ENCODE measurements around the gene INHA. TPM values are rescaled to one million over a fixed set of nuclear protein-coding genes. Genes with fewer than 3 reads are reported as not detected.

The INHA gene
- total RNA-seq, 1 donor from 2014 or later: not detected

- Mint-ChIP-seq H3K27me3 (ENCODE audit: unreplicated experiment) (peaks cover 2% of the 10 kb centered on the region), H3K9me3 (ENCODE audit: unreplicated experiment) (peaks cover 6% of the 10 kb centered on the region), H3K4me1 (ENCODE audit: low read depth, unreplicated experiment) (peaks cover 14% of the 10 kb centered on the region), H3K27ac (ENCODE audit: unreplicated experiment) (no peak overlapping the region), H3K4me3 (ENCODE audit: unreplicated experiment) (no peak overlapping the region), H3K36me3 (ENCODE audit: unreplicated experiment) (no peaks in the 10 kb centered on the region)
- TF ChIP-seq, protein P1, sequence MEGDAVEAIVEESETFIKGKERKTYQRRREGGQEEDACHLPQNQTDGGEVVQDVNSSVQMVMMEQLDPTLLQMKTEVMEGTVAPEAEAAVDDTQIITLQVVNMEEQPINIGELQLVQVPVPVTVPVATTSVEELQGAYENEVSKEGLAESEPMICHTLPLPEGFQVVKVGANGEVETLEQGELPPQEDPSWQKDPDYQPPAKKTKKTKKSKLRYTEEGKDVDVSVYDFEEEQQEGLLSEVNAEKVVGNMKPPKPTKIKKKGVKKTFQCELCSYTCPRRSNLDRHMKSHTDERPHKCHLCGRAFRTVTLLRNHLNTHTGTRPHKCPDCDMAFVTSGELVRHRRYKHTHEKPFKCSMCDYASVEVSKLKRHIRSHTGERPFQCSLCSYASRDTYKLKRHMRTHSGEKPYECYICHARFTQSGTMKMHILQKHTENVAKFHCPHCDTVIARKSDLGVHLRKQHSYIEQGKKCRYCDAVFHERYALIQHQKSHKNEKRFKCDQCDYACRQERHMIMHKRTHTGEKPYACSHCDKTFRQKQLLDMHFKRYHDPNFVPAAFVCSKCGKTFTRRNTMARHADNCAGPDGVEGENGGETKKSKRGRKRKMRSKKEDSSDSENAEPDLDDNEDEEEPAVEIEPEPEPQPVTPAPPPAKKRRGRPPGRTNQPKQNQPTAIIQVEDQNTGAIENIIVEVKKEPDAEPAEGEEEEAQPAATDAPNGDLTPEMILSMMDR (IDR thresholded peaks at IDR 0.05; ENCODE audit: partially characterized antibody, unreplicated experiment): no peak
- DNase-seq: no peak
These were observed 39.9 kb downstream of the INHA start for GRCh38 chr2:219611866-219612576.

GRCh38 chr2:219612577-219613286 is 40.6 kb downstream of the INHA start:
- H3K27me3 Mint-ChIP-seq (ENCODE audit: unreplicated experiment): peaks cover 2% of the 10 kb centered on the region
- no peaks in the 10 kb centered on the region for H3K36me3 Mint-ChIP-seq (ENCODE audit: unreplicated experiment)
- TF ChIP-seq, protein P1 (IDR thresholded peaks at IDR 0.05; ENCODE audit: partially characterized antibody, unreplicated experiment): no peak
- no peak for DNase-seq
- peaks cover 6% of the 10 kb centered on the region for H3K9me3 Mint-ChIP-seq (ENCODE audit: unreplicated experiment)
- no peak overlapping the region for H3K27ac Mint-ChIP-seq (ENCODE audit: unreplicated experiment)
- peaks cover 14% of the 10 kb centered on the region for H3K4me1 Mint-ChIP-seq (ENCODE audit: low read depth, unreplicated experiment)
- H3K4me3 Mint-ChIP-seq (ENCODE audit: unreplicated experiment): no peak overlapping the region

GRCh38 chr2:219613461-219614070 is 41.5 kb downstream of the INHA start:
- Mint-ChIP-seq H3K27me3 (ENCODE audit: unreplicated experiment) (peaks cover 2% of the 10 kb centered on the region), H3K36me3 (ENCODE audit: unreplicated experiment) (no peaks in the 10 kb centered on the region), H3K9me3 (ENCODE audit: unreplicated experiment) (peaks cover 6% of the 10 kb centered on the region), H3K27ac (ENCODE audit: unreplicated experiment) (no peak overlapping the region), H3K4me3 (ENCODE audit: unreplicated experiment) (no peak overlapping the region), H3K4me1 (ENCODE audit: low read depth, unreplicated experiment) (peaks cover 14% of the 10 kb centered on the region)
- TF ChIP-seq, protein P1 (IDR thresholded peaks at IDR 0.05; ENCODE audit: partially characterized antibody, unreplicated experiment): no peak
- no peak for DNase-seq

DNA sequence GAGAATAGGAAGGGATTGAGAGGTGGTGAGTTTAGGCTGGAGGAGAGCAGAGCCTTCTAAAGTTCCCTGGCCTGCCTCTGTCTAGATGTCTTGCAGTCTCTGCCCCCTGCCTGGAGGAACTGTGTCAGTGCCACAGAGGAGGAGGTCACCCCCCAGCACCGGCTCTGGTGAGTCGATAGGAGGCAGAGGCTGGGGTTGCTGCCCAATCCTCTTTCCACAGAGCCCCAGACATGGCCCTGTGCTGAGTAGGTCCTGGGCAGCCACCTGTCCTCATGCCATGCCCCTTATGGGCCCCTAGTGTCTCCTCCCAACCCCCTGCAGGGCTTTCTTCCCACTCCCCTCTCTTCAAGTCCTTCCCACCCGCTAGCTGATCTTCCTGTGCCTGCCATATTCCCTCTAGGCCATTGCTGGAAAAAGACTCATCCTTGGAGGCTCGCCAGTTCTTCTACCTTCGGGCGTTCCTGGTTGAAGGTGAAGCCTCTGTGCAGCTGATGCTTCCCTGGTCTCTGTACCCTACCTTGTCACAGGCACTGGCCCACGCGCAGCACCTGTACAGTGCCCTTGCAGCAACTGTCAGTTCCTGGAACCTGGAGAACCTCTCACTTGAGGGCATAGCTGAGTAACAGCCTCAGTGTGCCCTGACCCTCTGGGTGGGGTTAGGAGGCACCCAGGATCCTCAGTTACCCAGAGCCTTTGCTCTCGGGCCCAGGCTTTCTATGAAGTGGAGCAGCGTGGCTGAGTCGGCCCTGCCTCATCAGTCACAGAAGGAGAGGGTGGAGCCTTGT is 42.2 kb downstream of the INHA start:
- no peak for DNase-seq
- Mint-ChIP-seq H3K27me3 (ENCODE audit: unreplicated experiment) (no peaks in the 10 kb centered on the region), H3K27ac (ENCODE audit: unreplicated experiment) (no peak overlapping the region), H3K4me3 (ENCODE audit: unreplicated experiment) (no peak overlapping the region), H3K36me3 (ENCODE audit: unreplicated experiment) (no peaks in the 10 kb centered on the region), H3K9me3 (ENCODE audit: unreplicated experiment) (peaks cover 6% of the 10 kb centered on the region), H3K4me1 (ENCODE audit: low read depth, unreplicated experiment) (peaks cover 16% of the 10 kb centered on the region)
- TF ChIP-seq, protein P1 (IDR thresholded peaks at IDR 0.05; ENCODE audit: partially characterized antibody, unreplicated experiment): no peak

Data from glutamatergic neuron (in vitro differentiated cells).